ENCODE data around the gene MDGA2.

The MDGA2 gene

DNA sequence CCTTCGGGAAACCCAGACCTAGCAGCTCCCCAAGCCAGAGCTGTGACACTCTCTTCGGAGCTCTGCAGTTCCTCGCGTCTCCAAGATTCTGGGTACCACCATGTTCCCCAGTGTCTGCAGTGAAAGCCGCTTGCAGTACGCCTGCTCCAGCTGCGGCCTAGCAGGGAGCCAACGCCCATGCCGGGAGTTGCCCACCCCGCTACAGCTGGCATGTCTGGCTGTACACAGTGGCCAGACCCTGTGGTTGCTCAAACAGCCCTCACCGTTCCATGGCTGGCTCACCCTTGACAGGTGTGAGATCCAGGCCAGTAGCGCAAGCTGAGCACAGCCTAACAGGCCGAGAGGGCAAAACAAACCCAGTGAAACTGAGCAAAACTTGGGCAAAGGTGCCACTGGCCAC, 520.0 kb downstream of the MDGA2 start:
- Histone ChIP-seq H3K4me3 (replicated peaks; ENCODE audit: low read depth, low read length) (no peak overlapping the region), H3K27me3 (replicated peaks; ENCODE audit: control insufficient read depth, insufficient read depth, low read length) (no peaks in the 10 kb centered on the region), H3K36me3 (ENCODE audit: control insufficient read depth, insufficient read depth, low read length) (no peaks in the 10 kb centered on the region)
- DNase-seq (ENCODE audit: extremely low read depth, insufficient read length) = no peak
- TF ChIP-seq, protein P1, sequence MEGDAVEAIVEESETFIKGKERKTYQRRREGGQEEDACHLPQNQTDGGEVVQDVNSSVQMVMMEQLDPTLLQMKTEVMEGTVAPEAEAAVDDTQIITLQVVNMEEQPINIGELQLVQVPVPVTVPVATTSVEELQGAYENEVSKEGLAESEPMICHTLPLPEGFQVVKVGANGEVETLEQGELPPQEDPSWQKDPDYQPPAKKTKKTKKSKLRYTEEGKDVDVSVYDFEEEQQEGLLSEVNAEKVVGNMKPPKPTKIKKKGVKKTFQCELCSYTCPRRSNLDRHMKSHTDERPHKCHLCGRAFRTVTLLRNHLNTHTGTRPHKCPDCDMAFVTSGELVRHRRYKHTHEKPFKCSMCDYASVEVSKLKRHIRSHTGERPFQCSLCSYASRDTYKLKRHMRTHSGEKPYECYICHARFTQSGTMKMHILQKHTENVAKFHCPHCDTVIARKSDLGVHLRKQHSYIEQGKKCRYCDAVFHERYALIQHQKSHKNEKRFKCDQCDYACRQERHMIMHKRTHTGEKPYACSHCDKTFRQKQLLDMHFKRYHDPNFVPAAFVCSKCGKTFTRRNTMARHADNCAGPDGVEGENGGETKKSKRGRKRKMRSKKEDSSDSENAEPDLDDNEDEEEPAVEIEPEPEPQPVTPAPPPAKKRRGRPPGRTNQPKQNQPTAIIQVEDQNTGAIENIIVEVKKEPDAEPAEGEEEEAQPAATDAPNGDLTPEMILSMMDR (IDR thresholded peaks at IDR 0.05; ENCODE audit: insufficient read depth, low read length, poor library complexity, severe bottlenecking) = no peak

DNA sequence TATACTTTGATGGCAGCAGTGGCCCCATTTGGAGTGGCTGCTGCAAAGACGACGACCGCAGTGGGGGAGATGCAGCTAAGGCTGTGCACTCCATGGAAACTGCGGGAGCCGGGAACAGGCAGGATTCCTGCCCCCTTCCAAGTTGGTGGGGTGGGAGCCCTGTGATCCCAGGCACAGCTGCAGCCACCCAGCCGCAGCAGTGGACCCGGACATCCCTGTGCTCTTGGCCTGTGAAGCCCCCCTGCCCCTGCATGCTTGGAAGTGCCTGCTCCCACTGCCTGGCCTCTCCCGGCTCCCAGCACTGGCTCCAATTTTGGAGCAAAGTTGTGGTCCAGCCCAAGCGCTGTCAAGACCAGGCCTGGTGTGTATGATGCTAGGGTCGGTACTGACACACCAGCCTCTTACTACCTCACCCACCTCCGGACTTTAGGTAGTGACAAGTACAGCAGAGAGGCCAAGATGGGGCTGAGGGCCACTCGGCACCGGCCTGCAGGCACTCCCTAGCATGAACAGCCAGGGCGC, 521.1 kb downstream of the MDGA2 start:
- no peak for DNase-seq (ENCODE audit: extremely low read depth, insufficient read length)
- TF ChIP-seq, protein P1 (IDR thresholded peaks at IDR 0.05; ENCODE audit: insufficient read depth, low read length, poor library complexity, severe bottlenecking) = no peak
- Histone ChIP-seq H3K4me3 (replicated peaks; ENCODE audit: low read depth, low read length) (no peak overlapping the region), H3K27me3 (replicated peaks; ENCODE audit: control insufficient read depth, insufficient read depth, low read length) (no peaks in the 10 kb centered on the region), H3K36me3 (ENCODE audit: control insufficient read depth, insufficient read depth, low read length) (no peaks in the 10 kb centered on the region)

GRCh38 chr14:47153746-47154145, 521.7 kb downstream of the MDGA2 start:
- Histone ChIP-seq H3K36me3 (ENCODE audit: control insufficient read depth, insufficient read depth, low read length) (no peaks in the 10 kb centered on the region), H3K27me3 (replicated peaks; ENCODE audit: control insufficient read depth, insufficient read depth, low read length) (no peaks in the 10 kb centered on the region), H3K4me3 (replicated peaks; ENCODE audit: low read depth, low read length) (no peak overlapping the region)
- TF ChIP-seq, protein P1 (IDR thresholded peaks at IDR 0.05; ENCODE audit: insufficient read depth, low read length, poor library complexity, severe bottlenecking) = no peak
- no peak for DNase-seq (ENCODE audit: extremely low read depth, insufficient read length)

DNA sequence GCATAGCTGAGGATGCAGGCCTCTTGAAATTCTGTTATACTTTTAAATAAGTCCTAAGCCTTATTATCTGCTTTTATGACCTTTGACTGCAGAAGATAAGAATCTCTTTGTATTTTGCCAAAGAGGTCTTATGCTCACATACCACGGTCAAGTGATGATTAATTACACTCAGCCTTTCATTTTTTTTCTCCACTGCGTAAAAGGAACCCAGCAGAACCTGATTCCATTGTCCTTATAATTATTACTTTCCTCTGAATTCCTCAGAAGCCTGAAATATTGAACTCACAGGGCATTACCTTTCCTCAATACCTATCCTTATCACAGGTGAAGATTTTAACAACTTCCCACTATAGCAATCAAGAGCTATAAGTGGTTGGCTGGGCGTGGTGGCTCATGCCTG, 525.1 kb downstream of the MDGA2 start:
- no peak overlapping the region for H3K4me3 ChIP-seq (replicated peaks; ENCODE audit: low read depth, low read length)
- no peaks in the 10 kb centered on the region for H3K36me3 ChIP-seq (ENCODE audit: control insufficient read depth, insufficient read depth, low read length)
- TF ChIP-seq, protein P1 (IDR thresholded peaks at IDR 0.05; ENCODE audit: insufficient read depth, low read length, poor library complexity, severe bottlenecking) = no peak
- no peaks in the 10 kb centered on the region for H3K27me3 ChIP-seq (replicated peaks; ENCODE audit: control insufficient read depth, insufficient read depth, low read length)
- no peak for DNase-seq (ENCODE audit: extremely low read depth, insufficient read length)

GRCh38 chr14:47149326-47149725, 526.1 kb downstream of the MDGA2 start:
- H3K4me3 ChIP-seq (replicated peaks; ENCODE audit: low read depth, low read length) = no peak overlapping the region
- TF ChIP-seq, protein P1 (IDR thresholded peaks at IDR 0.05; ENCODE audit: insufficient read depth, low read length, poor library complexity, severe bottlenecking) = no peak
- no peak for DNase-seq (ENCODE audit: extremely low read depth, insufficient read length)

GRCh38 chr14:47148686-47149085, 526.7 kb downstream of the MDGA2 start:
- Histone ChIP-seq H3K36me3 (ENCODE audit: control insufficient read depth, insufficient read depth, low read length) (no peaks in the 10 kb centered on the region), H3K4me3 (replicated peaks; ENCODE audit: low read depth, low read length) (no peak overlapping the region)
- TF ChIP-seq, protein P1 (IDR thresholded peaks at IDR 0.05; ENCODE audit: insufficient read depth, low read length, poor library complexity, severe bottlenecking) = no peak

More at GRCh38 chr14:47149326-47149725, 526.1 kb downstream of the MDGA2 start:
- H3K36me3 ChIP-seq (ENCODE audit: control insufficient read depth, insufficient read depth, low read length) = no peaks in the 10 kb centered on the region
- H3K27me3 ChIP-seq (replicated peaks; ENCODE audit: control insufficient read depth, insufficient read depth, low read length) = no peaks in the 10 kb centered on the region

More at GRCh38 chr14:47148686-47149085, 526.7 kb downstream of the MDGA2 start:
- DNase-seq (ENCODE audit: extremely low read depth, insufficient read length) = no peak
- H3K27me3 ChIP-seq (replicated peaks; ENCODE audit: control insufficient read depth, insufficient read depth, low read length) = no peaks in the 10 kb centered on the region

Measured in GM06990 (cell line).